ENCODE results near the gene WNT3A.
"Not testable (repeated sequence)": the region's sequence is repeated elsewhere in the genome, so short reads cannot be mapped to it uniquely, and the experiment has no call there.

The WNT3A gene

DNA sequence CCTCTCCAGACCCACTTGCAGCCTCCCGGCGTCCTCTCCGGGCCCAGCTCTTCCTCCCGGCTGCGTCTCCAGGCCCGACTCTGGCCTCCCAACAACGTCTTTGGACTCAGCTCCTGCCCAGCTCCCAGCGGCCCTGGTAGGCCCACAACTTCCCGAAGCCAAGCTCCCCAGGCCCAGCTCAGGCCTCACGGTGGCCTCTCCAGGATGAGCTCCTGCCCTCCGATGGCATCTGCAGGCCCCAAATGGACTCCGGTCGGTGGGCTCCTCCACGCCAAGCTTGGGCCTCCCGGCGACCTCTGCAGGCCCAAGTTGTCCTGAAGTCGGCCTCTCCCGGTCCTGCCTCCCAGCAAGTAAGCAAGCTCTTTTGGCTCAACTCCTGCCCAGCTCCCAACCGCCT is 34.5 kb upstream of the WNT3A start:
- DNase-seq (ENCODE audit: extremely low spot score); CTCF ChIA-PET; POLR2A ChIA-PET: not testable (repeated sequence)

DNA sequence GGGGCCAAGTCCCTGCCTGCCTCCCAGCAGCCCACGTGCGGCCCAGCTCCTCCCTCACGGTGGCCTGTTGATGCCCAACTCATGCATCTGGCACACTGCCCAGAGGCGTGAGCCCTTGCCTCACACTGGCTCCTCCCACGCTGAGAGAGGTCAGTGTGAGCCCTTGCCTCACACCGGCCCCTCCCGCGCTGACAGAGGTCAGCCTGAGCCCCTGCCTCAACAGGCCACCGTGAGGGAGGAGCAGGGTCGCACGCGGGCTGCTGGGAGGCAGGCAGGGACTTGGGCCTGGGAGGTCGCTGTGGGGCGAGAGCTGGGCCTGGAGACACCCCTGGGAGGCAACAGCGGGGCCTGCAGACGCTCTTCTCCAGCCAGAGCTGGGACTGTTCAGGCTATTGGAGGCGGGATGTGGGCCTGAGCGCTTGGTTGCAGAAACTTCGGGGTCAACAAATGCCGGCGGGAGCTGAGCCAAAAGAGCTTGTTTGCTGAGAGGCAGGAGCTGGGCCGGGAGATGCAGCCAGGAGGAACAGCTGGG is 33.9 kb upstream of the WNT3A start:
- DNase-seq (ENCODE audit: extremely low spot score); CTCF ChIA-PET; POLR2A ChIA-PET: not testable (repeated sequence)

DNA sequence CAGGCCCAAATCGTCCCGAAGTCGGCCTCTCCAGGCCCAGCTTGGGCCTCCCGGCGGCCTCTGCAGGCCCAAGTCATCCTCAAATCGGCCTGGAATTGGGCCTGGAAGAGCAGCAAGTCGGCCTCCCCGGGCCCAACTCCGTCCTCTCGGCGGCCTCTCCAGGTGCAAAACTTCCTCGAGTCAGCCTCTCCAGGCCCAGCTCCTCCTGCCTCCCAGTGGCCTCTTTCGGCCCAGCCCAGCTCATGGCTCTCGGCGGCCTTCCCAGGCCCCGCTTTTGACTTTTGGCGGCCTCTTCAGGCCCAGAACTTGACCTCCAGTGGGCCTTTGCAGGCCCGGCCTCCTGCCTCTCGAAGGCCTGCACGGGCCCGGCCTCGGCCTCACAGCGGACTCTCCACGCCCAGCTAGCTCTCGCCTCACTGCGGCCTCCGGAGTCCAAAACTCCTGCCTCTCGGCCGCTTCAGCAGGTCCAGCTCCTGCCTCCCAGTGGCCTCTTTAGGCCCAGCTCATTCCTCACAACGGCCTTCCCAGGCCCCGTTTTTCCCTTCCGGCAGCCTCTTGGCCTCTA is 33.0 kb upstream of the WNT3A start:
- CTCF ChIA-PET; POLR2A ChIA-PET; DNase-seq (ENCODE audit: extremely low spot score): not testable (repeated sequence)

DNA sequence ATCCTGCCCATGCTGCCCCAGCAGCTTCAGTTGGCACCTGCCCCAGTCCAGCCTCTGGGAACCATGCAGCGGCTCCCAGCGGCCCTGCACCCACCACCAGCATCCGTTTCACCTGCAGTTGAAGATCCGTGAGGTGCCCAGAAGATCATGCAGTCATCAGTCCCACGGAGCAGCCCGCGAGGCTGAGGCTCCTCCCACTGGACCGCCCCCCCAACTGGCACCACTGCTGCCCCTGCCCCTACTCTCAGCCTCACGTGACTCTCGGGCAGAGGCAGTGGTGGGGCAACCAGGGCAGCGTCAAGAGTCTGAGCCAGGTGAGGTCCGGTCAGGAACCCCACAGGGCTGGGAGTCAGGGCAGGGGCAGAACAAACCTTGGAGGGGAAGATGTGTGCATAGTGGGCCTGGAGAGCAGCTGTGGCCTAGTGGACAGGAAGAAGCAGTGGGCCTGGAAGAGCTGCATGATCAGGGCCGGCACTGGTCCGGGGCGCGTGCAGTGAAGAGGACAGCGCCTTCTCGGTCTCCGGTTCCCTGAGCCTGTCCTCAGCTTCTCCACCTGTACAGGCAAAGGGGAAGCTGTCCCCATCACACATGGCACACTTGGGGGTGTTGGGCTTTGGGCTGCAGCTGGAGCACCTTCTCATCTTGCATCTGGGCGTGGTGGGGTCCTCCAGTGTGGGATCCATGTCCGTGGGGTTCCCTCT is 31.1 kb upstream of the WNT3A start:
- DNase-seq (ENCODE audit: extremely low spot score); CTCF ChIA-PET; POLR2A ChIA-PET: not testable (repeated sequence)

DNA sequence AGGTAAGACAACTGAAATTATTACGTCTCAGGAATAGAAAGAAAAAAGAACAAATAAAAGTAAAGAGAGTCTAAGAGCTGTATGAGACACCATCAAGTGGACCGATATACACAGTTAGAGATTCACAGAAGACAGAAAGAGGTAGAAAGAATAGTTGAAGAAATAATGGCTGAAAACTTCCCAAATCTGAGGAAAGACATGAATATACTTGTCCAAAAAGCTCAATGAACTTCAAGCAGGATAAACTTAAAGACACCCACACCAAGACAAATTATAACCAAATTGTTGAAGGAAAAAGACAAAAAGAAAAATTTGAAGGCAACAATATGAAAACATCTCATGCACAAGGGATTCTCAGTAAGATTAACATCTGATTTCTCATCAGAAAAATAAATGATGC is 19.6 kb upstream of the WNT3A start:
- TF ChIP-seq, protein P1, sequence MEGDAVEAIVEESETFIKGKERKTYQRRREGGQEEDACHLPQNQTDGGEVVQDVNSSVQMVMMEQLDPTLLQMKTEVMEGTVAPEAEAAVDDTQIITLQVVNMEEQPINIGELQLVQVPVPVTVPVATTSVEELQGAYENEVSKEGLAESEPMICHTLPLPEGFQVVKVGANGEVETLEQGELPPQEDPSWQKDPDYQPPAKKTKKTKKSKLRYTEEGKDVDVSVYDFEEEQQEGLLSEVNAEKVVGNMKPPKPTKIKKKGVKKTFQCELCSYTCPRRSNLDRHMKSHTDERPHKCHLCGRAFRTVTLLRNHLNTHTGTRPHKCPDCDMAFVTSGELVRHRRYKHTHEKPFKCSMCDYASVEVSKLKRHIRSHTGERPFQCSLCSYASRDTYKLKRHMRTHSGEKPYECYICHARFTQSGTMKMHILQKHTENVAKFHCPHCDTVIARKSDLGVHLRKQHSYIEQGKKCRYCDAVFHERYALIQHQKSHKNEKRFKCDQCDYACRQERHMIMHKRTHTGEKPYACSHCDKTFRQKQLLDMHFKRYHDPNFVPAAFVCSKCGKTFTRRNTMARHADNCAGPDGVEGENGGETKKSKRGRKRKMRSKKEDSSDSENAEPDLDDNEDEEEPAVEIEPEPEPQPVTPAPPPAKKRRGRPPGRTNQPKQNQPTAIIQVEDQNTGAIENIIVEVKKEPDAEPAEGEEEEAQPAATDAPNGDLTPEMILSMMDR (IDR thresholded peaks at IDR 0.05; ENCODE audit: control extremely low read depth, extremely low read depth, low read depth, missing control alignments), result no peak
- CTCF ChIA-PET, result interaction anchor here (1.4 kb wide), 1 partner anchor 12 kb away, joined by 3 read pairs; no protein-coding TSS in a partner anchor
- POLR2A ChIA-PET, result no interaction called here

GRCh38 chr1:227994632-227995300 is 12.0 kb upstream of the WNT3A start:
- POLR2A ChIA-PET, result no interaction called here
- CTCF ChIA-PET, result no interaction called here
- TF ChIP-seq, protein P1 (IDR thresholded peaks at IDR 0.05; ENCODE audit: control extremely low read depth, extremely low read depth, low read depth, missing control alignments), result no peak
- no peak for DNase-seq (ENCODE audit: extremely low spot score)

More for the DNA sequence above, 19.6 kb upstream of the WNT3A start:
- no peak for DNase-seq (ENCODE audit: extremely low spot score)

DNA sequence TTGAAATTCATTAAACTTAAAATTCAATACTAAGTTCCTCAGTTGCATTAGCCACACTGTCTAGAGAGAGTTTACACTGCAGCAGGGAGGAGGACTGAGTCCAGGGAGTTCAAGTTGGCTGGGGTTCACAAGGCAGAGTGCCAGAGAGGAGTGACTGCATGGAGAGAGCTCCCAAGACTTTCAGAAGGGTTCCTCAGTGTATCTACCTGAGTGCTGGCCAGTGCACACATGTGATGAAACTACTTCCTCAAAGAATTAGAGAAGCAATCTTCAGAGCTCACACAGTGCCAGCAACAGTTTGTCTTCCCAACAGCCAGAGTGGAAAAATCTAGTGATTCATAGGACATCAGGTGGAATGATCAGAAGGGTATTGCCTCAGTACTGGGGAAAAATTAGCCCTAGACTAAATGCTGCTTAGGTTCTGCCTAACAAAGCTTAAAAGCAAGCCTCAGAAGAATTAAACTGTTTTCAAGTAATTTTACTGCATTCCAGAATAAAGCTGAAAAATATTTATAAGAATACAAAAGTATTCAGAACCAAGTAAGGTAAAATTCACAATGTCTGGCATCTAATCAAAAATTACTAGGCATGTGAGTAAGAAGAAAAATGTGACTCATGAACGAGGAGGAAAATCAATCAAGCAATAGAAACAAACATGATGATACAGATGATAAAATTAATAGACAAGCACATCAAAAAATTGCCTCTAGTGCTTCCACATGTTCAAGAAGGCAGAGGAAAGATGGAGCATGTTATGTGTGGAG is 10.4 kb upstream of the WNT3A start:
- POLR2A ChIA-PET, result no interaction called here
- CTCF ChIA-PET, result interaction anchor here (1.3 kb wide), 1 partner anchor 10 kb away, joined by 3 read pairs; no protein-coding TSS in a partner anchor
- TF ChIP-seq, protein P1 (IDR thresholded peaks at IDR 0.05; ENCODE audit: control extremely low read depth, extremely low read depth, low read depth, missing control alignments), result no peak
- no peak for DNase-seq (ENCODE audit: extremely low spot score)

- CTCF ChIA-PET, result interaction anchor here (1.3 to 2.1 kb wide), 7 partner anchors 12 to 502 kb away, joined by 3 to 7 read pairs (median 6); partner anchors contain the start of gene ARF1
- POLR2A ChIA-PET, result no interaction called here
- DNase-seq (ENCODE audit: extremely low spot score), result no peak
- TF ChIP-seq, protein P1 (IDR thresholded peaks at IDR 0.05; ENCODE audit: control extremely low read depth, extremely low read depth, low read depth, missing control alignments), result no peak
These were observed 8.3 kb upstream of the WNT3A start for GRCh38 chr1:227998374-227999055.

All from GM10248 (cell line).